ENCODE data around the gene OLFML1. TPM values are rescaled to one million over a fixed set of nuclear protein-coding genes. Genes with fewer than 3 reads are reported as not detected.

OLFML1 gene
- total RNA-seq, 1 experiment from 2014 or later, result not detected

DNA sequence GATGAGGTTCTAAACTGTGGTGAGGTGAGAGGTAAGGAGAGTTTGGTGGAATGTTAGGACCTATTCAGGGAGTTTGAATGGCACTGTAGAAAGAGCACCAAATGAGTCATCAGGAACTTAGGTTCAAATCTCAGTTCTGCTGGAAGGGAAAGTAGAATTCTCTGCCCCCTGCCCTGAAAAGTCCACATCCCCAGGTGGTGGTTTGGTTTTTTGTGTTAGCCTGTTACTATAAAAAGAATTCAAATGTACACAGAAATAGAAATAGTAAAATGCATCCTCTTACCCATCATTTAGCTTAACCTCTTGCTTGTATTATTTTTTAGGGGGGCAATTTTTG is 48.7 kb downstream of the OLFML1 start:
- peaks cover 4 to 9% of the 10 kb centered on the region in 2 experiments; a peak in 3 of 4 replicates for H3K4me1 Mint-ChIP-seq
- no peaks in the 10 kb centered on the region for H4K20me1 ChIP-seq (ENCODE audit: control insufficient read depth, insufficient read depth, insufficient read length)
- no peak for DNase-seq
- no peak overlapping the region for H2BK15ac ChIP-seq (ENCODE audit: low read depth, low read length)
- H2BK5ac ChIP-seq (ENCODE audit: insufficient read length, low read length), result no peak overlapping the region
- H4K5ac ChIP-seq (ENCODE audit: insufficient read length, low read depth, low read length), result no peak overlapping the region
- H3K9me3 Mint-ChIP-seq, result no peaks in the 10 kb centered on the region
- no peak overlapping the region for H2BK20ac ChIP-seq (ENCODE audit: low read depth, low read length, poor library complexity, severe bottlenecking)
- H3K4me1 ChIP-seq (ENCODE audit: insufficient read depth, low read length), result no peaks in the 10 kb centered on the region
- TF ChIP-seq, protein P1, sequence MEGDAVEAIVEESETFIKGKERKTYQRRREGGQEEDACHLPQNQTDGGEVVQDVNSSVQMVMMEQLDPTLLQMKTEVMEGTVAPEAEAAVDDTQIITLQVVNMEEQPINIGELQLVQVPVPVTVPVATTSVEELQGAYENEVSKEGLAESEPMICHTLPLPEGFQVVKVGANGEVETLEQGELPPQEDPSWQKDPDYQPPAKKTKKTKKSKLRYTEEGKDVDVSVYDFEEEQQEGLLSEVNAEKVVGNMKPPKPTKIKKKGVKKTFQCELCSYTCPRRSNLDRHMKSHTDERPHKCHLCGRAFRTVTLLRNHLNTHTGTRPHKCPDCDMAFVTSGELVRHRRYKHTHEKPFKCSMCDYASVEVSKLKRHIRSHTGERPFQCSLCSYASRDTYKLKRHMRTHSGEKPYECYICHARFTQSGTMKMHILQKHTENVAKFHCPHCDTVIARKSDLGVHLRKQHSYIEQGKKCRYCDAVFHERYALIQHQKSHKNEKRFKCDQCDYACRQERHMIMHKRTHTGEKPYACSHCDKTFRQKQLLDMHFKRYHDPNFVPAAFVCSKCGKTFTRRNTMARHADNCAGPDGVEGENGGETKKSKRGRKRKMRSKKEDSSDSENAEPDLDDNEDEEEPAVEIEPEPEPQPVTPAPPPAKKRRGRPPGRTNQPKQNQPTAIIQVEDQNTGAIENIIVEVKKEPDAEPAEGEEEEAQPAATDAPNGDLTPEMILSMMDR (conservative IDR thresholded peaks at IDR 0.05), result no peak
- no peaks in the 10 kb centered on the region for H3K9me3 ChIP-seq (ENCODE audit: control insufficient read depth, low read depth, low read length)
- H3K18ac ChIP-seq (ENCODE audit: insufficient read length, low read depth, low read length), result no peak overlapping the region
- no peak overlapping the region for H3K4ac ChIP-seq (ENCODE audit: low read depth, low read length)
- no peak overlapping the region for H2AFZ ChIP-seq (ENCODE audit: low read length)
- H4K91ac ChIP-seq (ENCODE audit: insufficient read length, low read depth, low read length), result no peak overlapping the region
- H3K27ac ChIP-seq (ENCODE audit: insufficient read length, low read depth, low read length), result no peak overlapping the region
- H3K79me2 ChIP-seq (ENCODE audit: insufficient read depth, low read length), result no peaks in the 10 kb centered on the region
- H3K56ac ChIP-seq (ENCODE audit: insufficient read length, low read depth, low read length), result no peak overlapping the region
- no peaks in the 10 kb centered on the region for H3K27me3 ChIP-seq (ENCODE audit: insufficient read depth, low read length)
- H3K9ac ChIP-seq (ENCODE audit: extremely low read depth, insufficient read length, low read length), result no peak overlapping the region
- no peak overlapping the region for H4K8ac ChIP-seq (replicated peaks; ENCODE audit: insufficient read length, low read depth, low read length)
- H3K4me3 Mint-ChIP-seq, result no peak overlapping the region
- H2BK120ac ChIP-seq (ENCODE audit: low read depth, low read length, poor library complexity, severe bottlenecking), result no peak overlapping the region
- H2AK5ac ChIP-seq (ENCODE audit: insufficient read length, low read length), result no peak overlapping the region
- no peaks in the 10 kb centered on the region for H3K79me1 ChIP-seq (ENCODE audit: insufficient read depth, low read depth, low read length, poor library complexity, severe bottlenecking)
- no peak overlapping the region for H3K4me2 ChIP-seq (ENCODE audit: insufficient read depth, insufficient read length, low read length)
- H3K27ac Mint-ChIP-seq, result no peak overlapping the region
- H3T11ph ChIP-seq (ENCODE audit: low read length), result no peak overlapping the region
- H2BK12ac ChIP-seq (ENCODE audit: insufficient read length, low read depth, low read length), result no peak overlapping the region
- no peaks in the 10 kb centered on the region for H3K36me3 Mint-ChIP-seq (ENCODE audit: insufficient read depth in 1 of 3, low read depth in 3 of 3)
- no peaks in the 10 kb centered on the region; the same call in 1 of the 2 replicates for H3K27me3 Mint-ChIP-seq (ENCODE audit: low read depth)
- H3K23me2 ChIP-seq (ENCODE audit: insufficient read length, low read depth, low read length, poor library complexity, severe bottlenecking), result no peaks in the 10 kb centered on the region
- no peak overlapping the region for H3K14ac ChIP-seq (ENCODE audit: insufficient read depth, low read length)
- H3K23ac ChIP-seq (ENCODE audit: insufficient read length, low read depth, low read length), result no peak overlapping the region
